ENCODE measurements around the gene SH3D21. TPM values are rescaled to one million over a fixed set of nuclear protein-coding genes. Genes with fewer than 3 reads are reported as not detected.

SH3D21 gene
- total and polyA plus RNA-seq, 2 of the 8 experiments (the other 6 are each of a cell fraction or from before 2014, with no cell fraction given) = 3.4 to 8.6 TPM

GRCh38 chr1:36352125-36352909, 46.1 kb downstream of the SH3D21 start (continued):
- no peak for TF ChIP-seq CHD7 (IDR thresholded peaks at IDR 0.05; ENCODE audit: insufficient replicate concordance, low read length)
- TF ChIP-seq RXRA (IDR thresholded peaks at IDR 0.05; ENCODE audit: insufficient read depth, low read depth, low read length) = no peak
- TF ChIP-seq TEAD4 (IDR thresholded peaks at IDR 0.05; ENCODE audit: low read depth, low read length) = no peak
- TF ChIP-seq SAP30 (IDR thresholded peaks at IDR 0.05; ENCODE audit: insufficient read depth, insufficient replicate concordance, low read length) = no peak
- peak in 1 of 2 experiments; percentile 6; a peak in 1 of 4 replicates for TF ChIP-seq RAD21 (IDR thresholded peaks at IDR 0.05 in 1 of 2, conservative IDR thresholded peaks at IDR 0.05 in 1 of 2; ENCODE audit: low read depth in 2 of 2, low read length in 2 of 2)
- peak; percentile 1 to 20 (median 8); a peak in 2 of 4 replicates for TF ChIP-seq CTCF (IDR thresholded peaks at IDR 0.05; ENCODE audit: control extremely low read depth in 1 of 3, insufficient read depth in 1 of 3, low read depth in 1 of 3, low read length in 3 of 3)
